Measurements from ENCODE around the gene MAPK9. TPM values are rescaled to one million over a fixed set of nuclear protein-coding genes. Genes with fewer than 3 reads are reported as not detected.

Gene MAPK9
- total RNA-seq, 1 experiment from 2014 or later: 38.6 TPM

GRCh38 chr5:180330270-180330648 is 38.4 kb upstream of the MAPK9 start:
- no peak overlapping the region for H2AFZ ChIP-seq (ENCODE audit: low read length)
- no peak overlapping the region for H3K18ac ChIP-seq (ENCODE audit: insufficient read length, low read depth, low read length)
- no peak overlapping the region for H3T11ph ChIP-seq (ENCODE audit: low read length)
- no peak overlapping the region for H2BK15ac ChIP-seq (ENCODE audit: low read depth, low read length)
- H3K36me3 Mint-ChIP-seq (ENCODE audit: insufficient read depth in 1 of 3, low read depth in 3 of 3): peaks cover 80 to 86% (median 85%) of the 10 kb centered on the region in 3 experiments
- no CpG with 5 or more reads among the region's 5 CpGs for WGBS (ENCODE audit: extremely low coverage, insufficient read length, low lambda C conversion rate)
- no peak overlapping the region for H4K8ac ChIP-seq (replicated peaks; ENCODE audit: insufficient read length, low read depth, low read length)
- no peaks in the 10 kb centered on the region for H4K20me1 ChIP-seq (ENCODE audit: control insufficient read depth, insufficient read depth, insufficient read length)
- no peak overlapping the region for H2BK120ac ChIP-seq (ENCODE audit: low read depth, low read length, poor library complexity, severe bottlenecking)
- no peaks in the 10 kb centered on the region for H3K23me2 ChIP-seq (ENCODE audit: insufficient read length, low read depth, low read length, poor library complexity, severe bottlenecking)
- no peak overlapping the region for H3K23ac ChIP-seq (ENCODE audit: insufficient read length, low read depth, low read length)
- H3K27ac Mint-ChIP-seq: peak overlapping the region; percentile 90 to 100 (median 97); a peak in 6 of 7 replicates
- no peaks in the 10 kb centered on the region; the same call in 1 of the 2 replicates for H3K79me2 ChIP-seq (ENCODE audit: insufficient read depth, low read length)
- no peak overlapping the region for H2AK5ac ChIP-seq (ENCODE audit: insufficient read length, low read length)
- no peak overlapping the region for H3K4me3 Mint-ChIP-seq
- H3K9me3 ChIP-seq (ENCODE audit: control insufficient read depth, low read depth, low read length): no peaks in the 10 kb centered on the region
- H3K9ac ChIP-seq (ENCODE audit: extremely low read depth, insufficient read length, low read length): no peak overlapping the region
- no peak overlapping the region for H3K4me2 ChIP-seq (ENCODE audit: insufficient read depth, insufficient read length, low read length)
- TF ChIP-seq CTCF (conservative IDR thresholded peaks at IDR 0.05): no peak
- H3K4me1 ChIP-seq (ENCODE audit: insufficient read depth, low read length): peaks cover 7% of the 10 kb centered on the region
- no peaks in the 10 kb centered on the region for H3K27me3 ChIP-seq (ENCODE audit: insufficient read depth, low read length)
- no peak overlapping the region for H2BK20ac ChIP-seq (ENCODE audit: low read depth, low read length, poor library complexity, severe bottlenecking)
- no peak overlapping the region for H2BK5ac ChIP-seq (ENCODE audit: insufficient read length, low read length)
- no peak overlapping the region for H4K5ac ChIP-seq (ENCODE audit: insufficient read length, low read depth, low read length)
- DNase-seq: no peak
- H2BK12ac ChIP-seq (ENCODE audit: insufficient read length, low read depth, low read length): no peak overlapping the region
- peak overlapping the region; percentile 91 for H3K27ac ChIP-seq (ENCODE audit: insufficient read length, low read depth, low read length)
- H4K91ac ChIP-seq (ENCODE audit: insufficient read length, low read depth, low read length): no peak overlapping the region
- H3K4me1 Mint-ChIP-seq: peaks cover 22 to 28% of the 10 kb centered on the region in 2 experiments
- no peak overlapping the region for H3K4ac ChIP-seq (ENCODE audit: low read depth, low read length)
- no peak overlapping the region for H3K14ac ChIP-seq (ENCODE audit: insufficient read depth, low read length)
- H3K27me3 Mint-ChIP-seq (ENCODE audit: low read depth): no peaks in the 10 kb centered on the region
- no peak overlapping the region for H3K56ac ChIP-seq (ENCODE audit: insufficient read length, low read depth, low read length)
- H3K9me3 Mint-ChIP-seq: peaks cover 3 to 7% of the 10 kb centered on the region in 2 experiments; a peak in 3 of 5 replicates
- H3K79me1 ChIP-seq (ENCODE audit: insufficient read depth, low read depth, low read length, poor library complexity, severe bottlenecking): no peaks in the 10 kb centered on the region

All from H9 (cell line).